ENCODE measurements around the gene LPAR1. TPM values are rescaled to one million over a fixed set of nuclear protein-coding genes. Genes with fewer than 3 reads are reported as not detected.

The LPAR1 gene
- total and polyA plus RNA-seq, 9 of the 15 experiments (the other 6 are each of a cell fraction or from before 2014, with no cell fraction given), result 0.13 TPM; not detected in 8

- whole genome bisulfite sequencing (ENCODE audit: insufficient coverage, low coverage, missing lambda C conversion rate), result 0% methylated on average over 3 of the region's 3 CpGs
- H3K4me3 ChIP-seq, result no peak overlapping the region
- BruUV-seq (replicated peaks), result no TSS peak
- POLR2A ChIA-PET, result no interaction called here
- H3K79me2 ChIP-seq (ENCODE audit: control insufficient read depth, insufficient read depth, low read length), result no peaks in the 10 kb centered on the region
- H3K9ac ChIP-seq (ENCODE audit: insufficient read depth in 1 of 2, low read depth in 2 of 2, low read length in 2 of 2), result no peak overlapping the region
- no peak for ATAC-seq
- H3K9me3 ChIP-seq (replicated peaks; ENCODE audit: control insufficient read depth, insufficient read depth, low read depth, low read length), result no peaks in the 10 kb centered on the region; the same call in 1 of the 2 replicates
- no peak overlapping the region for H2AFZ ChIP-seq (ENCODE audit: low read depth, low read length)
- no peaks in the 10 kb centered on the region for H4K20me1 ChIP-seq (replicated peaks; ENCODE audit: control insufficient read depth, insufficient read depth, low read length)
- intact Hi-C loops (cut with micrococcal nuclease), result no loop called here
- FAIRE-seq, result no peak
- no peak overlapping the region for H3K4me2 ChIP-seq (ENCODE audit: insufficient read depth, low read length)
- H3K27ac ChIP-seq (ENCODE audit: extremely low read depth, low read depth, low read length), result no peak overlapping the region
- no peaks in the 10 kb centered on the region for H3K9me1 ChIP-seq (ENCODE audit: control insufficient read depth, insufficient read depth, low read length)
- no peaks in the 10 kb centered on the region for H3K36me3 ChIP-seq (ENCODE audit: control insufficient read depth, insufficient read depth, low read length)
- no peaks in the 10 kb centered on the region for H3K27me3 ChIP-seq (ENCODE audit: control insufficient read depth in 2 of 2, insufficient read depth in 2 of 2, low read length in 2 of 2)
- TF ChIP-seq DPF2 (IDR thresholded peaks at IDR 0.05) (no peak), FUS (optimal IDR thresholded peaks at IDR 0.05; ENCODE audit: low read depth, low read length) (no peak), NCOA2 (IDR thresholded peaks at IDR 0.05; ENCODE audit: partially characterized antibody in 2 of 2) (no peak), CTBP1 (IDR thresholded peaks at IDR 0.05; ENCODE audit: borderline replicate concordance) (no peak), CBFA2T2 (conservative IDR thresholded peaks at IDR 0.05) (no peak), NFE2L1 (tag; IDR thresholded peaks at IDR 0.05; ENCODE audit: borderline replicate concordance, low read depth) (no peak), PHF8 (IDR thresholded peaks at IDR 0.05; ENCODE audit: borderline replicate concordance, low read length) (no peak), ZNF449 (CRISPR knock-in tag; IDR thresholded peaks at IDR 0.05) (no peak)
- H3K4me1 ChIP-seq (replicated peaks in 1 of 2; ENCODE audit: control insufficient read depth in 2 of 2, insufficient read depth in 2 of 2, low read length in 2 of 2), result no peaks in the 10 kb centered on the region
- DNase-seq (ENCODE audit: extremely low read depth in 1 of 4, low spot score in 3 of 4), result no peak
- CTCF ChIA-PET (ENCODE audit: low intra/inter-chr PET ratio), result no interaction called here
- in situ Hi-C loops (cut with MboI), result no loop called here
These were observed 118.7 kb downstream of the LPAR1 start for GRCh38 chr9:110919609-110920008.

Measured in K562 (cell line).